Type B pancreatic cell (in vitro differentiated cells): Measurements from ENCODE around the gene MPND. TPM values are rescaled to one million over a fixed set of nuclear protein-coding genes. Genes with fewer than 3 reads are reported as not detected.

Experiments
- DNase-seq: peaks from one replicate; pipeline ENCODE4 v3.0.0; 2021; ENCODE audit warnings: mixed read lengths; ENCODE audit not compliant: unreplicated experiment; ENCODE audit errors: extremely low spot score
- H3K27ac Mint-ChIP-seq: 2 replicates; pipeline ENCODE4 v1.8.0; 2021; ENCODE audit warnings: mild to moderate bottlenecking, mixed read lengths
- H3K27me3 Mint-ChIP-seq: 2 replicates; pipeline ENCODE4 v1.8.0; 2021; ENCODE audit warnings: mixed read lengths
- H3K36me3 Mint-ChIP-seq: 2 replicates; pipeline ENCODE4 v1.8.0; 2021; ENCODE audit warnings: mixed read lengths
- H3K4me1 Mint-ChIP-seq: one replicate; pipeline ENCODE4 v1.8.0; 2021; ENCODE audit warnings: mixed read lengths; ENCODE audit not compliant: unreplicated experiment
- H3K4me3 Mint-ChIP-seq: 2 replicates; pipeline ENCODE4 v1.8.0; 2021; ENCODE audit warnings: mild to moderate bottlenecking, mixed read lengths
- H3K9me3 Mint-ChIP-seq: 2 replicates; pipeline ENCODE4 v1.8.0; 2021; ENCODE audit warnings: mixed read lengths
- CTCF ChIP-seq: fragments of 200-600 bp; sonication (generic); conservative IDR thresholded peaks from 2 replicates; pipeline ENCODE4 v1.5.0; 2021; ENCODE audit warnings: antibody characterized with exemption, mild to moderate bottlenecking
- total RNA-seq: library from RNA; stranded (reverse); gene quantifications from 2 replicates; pipeline ENCODE4 v1.2.1, GENCODE V29; 2021; ENCODE audit warnings: low replicate concordance

MPND gene
- total RNA-seq, 1 donor from 2014 or later, result 43.6 TPM

GRCh38 chr19:4298810-4299550 lies 44.4 kb upstream of the MPND start:
- Mint-ChIP-seq H3K27ac (no peak overlapping the region), H3K4me1 (peaks cover 6% of the 10 kb centered on the region), H3K27me3 (no peaks in the 10 kb centered on the region), H3K4me3 (no peak overlapping the region), H3K9me3 (no peaks in the 10 kb centered on the region), H3K36me3 (no peaks in the 10 kb centered on the region)
- DNase-seq, result no peak
- TF ChIP-seq CTCF, result no peak

- no peak overlapping the region for H3K4me3 Mint-ChIP-seq
- H3K36me3 Mint-ChIP-seq, result no peaks in the 10 kb centered on the region
- TF ChIP-seq CTCF, result no peak
- H3K27ac Mint-ChIP-seq, result no peak overlapping the region
- DNase-seq, result no peak
- H3K4me1 Mint-ChIP-seq, result peaks cover 6% of the 10 kb centered on the region
- no peaks in the 10 kb centered on the region for H3K9me3 Mint-ChIP-seq
- H3K27me3 Mint-ChIP-seq, result no peaks in the 10 kb centered on the region
Observed at GRCh38 chr19:4300589-4300988, 42.8 kb upstream of the MPND start.

GRCh38 chr19:4301590-4302242 lies 41.6 kb upstream of the MPND start:
- Mint-ChIP-seq H3K27ac (peak overlapping the region; percentile 32), H3K27me3 (no peaks in the 10 kb centered on the region), H3K4me3 (peak overlapping the region; percentile 15), H3K36me3 (no peaks in the 10 kb centered on the region), H3K9me3 (no peaks in the 10 kb centered on the region), H3K4me1 (peaks cover 6% of the 10 kb centered on the region)
- no peak for DNase-seq
- TF ChIP-seq CTCF, result no peak

- H3K9me3 Mint-ChIP-seq, result no peaks in the 10 kb centered on the region
- TF ChIP-seq CTCF, result no peak
- no peaks in the 10 kb centered on the region for H3K27me3 Mint-ChIP-seq
- no peaks in the 10 kb centered on the region for H3K36me3 Mint-ChIP-seq
- DNase-seq, result no peak
- peak within 1 kb of the TSS; percentile 32 for H3K27ac Mint-ChIP-seq
- H3K4me3 Mint-ChIP-seq, result peak within 1 kb of the TSS; percentile 15
- peaks cover 6% of the 10 kb centered on the region for H3K4me1 Mint-ChIP-seq
Observed at GRCh38 chr19:4302243-4302640, 41.1 kb upstream of the MPND start, which contains the start of gene TMIGD2. TMIGD2 (minus strand) TSS chr19:4302389; CDS start chr19:4302385, 4 bp downstream.

DNA sequence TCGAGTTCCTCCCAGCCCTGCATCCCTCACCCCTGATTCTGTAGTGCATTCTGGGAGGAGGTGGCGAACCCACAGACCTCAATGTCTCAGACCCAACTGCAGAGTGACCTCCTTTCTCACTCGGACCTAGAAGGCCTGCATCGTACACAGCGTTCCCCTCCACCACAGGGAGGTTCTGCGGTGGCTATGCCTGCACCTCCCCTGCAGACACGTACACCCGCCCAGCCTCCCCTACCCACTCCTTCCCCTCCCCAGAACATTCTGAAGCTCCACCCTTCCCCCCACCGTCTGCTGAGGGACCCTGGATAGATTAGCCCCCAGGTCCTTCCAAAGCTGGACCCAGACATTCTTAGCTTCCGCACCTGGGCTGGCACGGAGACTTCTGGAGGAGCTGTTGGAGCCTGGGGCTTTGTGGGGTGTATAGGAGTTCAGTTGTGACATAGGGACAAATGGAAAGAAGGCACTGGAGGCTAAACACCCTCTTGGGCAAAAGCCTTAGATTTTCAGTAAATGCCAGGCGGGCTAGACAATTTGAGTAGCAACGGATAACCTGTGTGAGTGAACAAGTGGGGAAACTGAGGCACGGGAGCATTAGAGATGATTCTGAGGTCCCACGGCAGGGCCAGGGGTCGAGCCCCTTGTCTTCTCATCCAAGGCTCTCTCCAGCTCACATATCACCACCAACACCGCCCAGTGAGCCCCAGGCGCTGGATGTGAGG lies 39.4 kb upstream of the MPND start:
- H3K4me1 Mint-ChIP-seq, result peaks cover 6% of the 10 kb centered on the region
- H3K9me3 Mint-ChIP-seq, result no peaks in the 10 kb centered on the region
- H3K27me3 Mint-ChIP-seq, result no peaks in the 10 kb centered on the region
- H3K4me3 Mint-ChIP-seq, result peak overlapping the region; percentile 63
- no peaks in the 10 kb centered on the region for H3K36me3 Mint-ChIP-seq
- DNase-seq, result no peak
- TF ChIP-seq CTCF, result no peak
- H3K27ac Mint-ChIP-seq, result no peak overlapping the region
